H1 (cell line): Measurements from ENCODE around the gene TIMM22. TPM values are rescaled to one million over a fixed set of nuclear protein-coding genes. Genes with fewer than 3 reads are reported as not detected.

Experiments used
- CTCF ChIA-PET: fragments of 300-600 bp; sonication (Branson Sonifier 250); formaldehyde crosslinking; loops from one replicate; lab custom pipeline; 2021; ENCODE audit not compliant: partially characterized antibody; lab: Charles Lee
- POLR2A ChIA-PET: fragments of 300-600 bp; sonication (Branson Sonifier 250); formaldehyde crosslinking; loops from one replicate; lab custom pipeline; 2021; ENCODE audit warnings: inconsistent platforms; ENCODE audit not compliant: partially characterized antibody; lab: Charles Lee
- DNase-seq, 2 experiments: peaks; one replicate each; pipeline versions ENCODE4 v3.0.0 to v3.0.0-alpha.2; 2010 to 2022; ENCODE audit warnings: low spot score in 2 of 2, low read depth in 1 of 2, mixed read lengths in 1 of 2
- FAIRE-seq: peaks from 2 replicates; lab custom pipeline; 2011; peaks lifted over from hg19 to GRCh38; lab: Jason Lieb, UNC
- H2AFZ ChIP-seq: 2 replicates; pipeline ENCODE4 v1.8.1; 2012; ENCODE audit warnings: low read length, inconsistent platforms
- H2AK5ac ChIP-seq: 2 replicates; pipeline ENCODE4 v1.6.1; 2013; ENCODE audit warnings: low read depth, low read length
- H2BK120ac ChIP-seq: replicated peaks from 2 replicates; pipeline ENCODE3; 2013; ENCODE audit warnings: low read depth, low read length, inconsistent platforms
- H2BK12ac ChIP-seq: 2 replicates; pipeline ENCODE4 v1.6.1; 2013; ENCODE audit warnings: low read depth, low read length
- H2BK15ac ChIP-seq: 2 replicates; pipeline ENCODE4 v1.6.1; 2013; ENCODE audit warnings: low read length
- H2BK20ac ChIP-seq: 2 replicates; pipeline ENCODE4 v1.6.1; 2013; ENCODE audit warnings: low read length
- H2BK5ac ChIP-seq: 2 replicates; pipeline ENCODE4 v1.6.1; 2013; ENCODE audit warnings: low read depth, low read length
- H3K14ac ChIP-seq: 2 replicates; pipeline ENCODE4 v1.6.1; 2013; ENCODE audit warnings: inconsistent platforms; ENCODE audit not compliant: insufficient read length
- H3K18ac ChIP-seq: 2 replicates; pipeline ENCODE4 v1.6.1; 2013; ENCODE audit warnings: low read length; ENCODE audit errors: extremely low read depth
- H3K23ac ChIP-seq: 2 replicates; pipeline ENCODE4 v1.6.1; 2013; ENCODE audit warnings: inconsistent platforms; ENCODE audit not compliant: insufficient read length
- H3K23me2 ChIP-seq: 2 replicates; pipeline ENCODE4 v1.6.1; 2013; ENCODE audit warnings: low read depth, low read length
- H3K27ac ChIP-seq: 2 replicates; pipeline ENCODE4 v1.6.1; 2011; ENCODE audit warnings: low read depth, low read length, inconsistent platforms
- H3K27me3 ChIP-seq, 4 experiments: replicated peaks in 1 of 4; 1 replicate in 1 of 4; 2 replicates in 3 of 4; pipeline versions ENCODE4 v1.6.1 to v1.8.1; 2011 to 2013; ENCODE audit warnings: low read length in 3 of 4, mild to moderate bottlenecking in 3 of 4, inconsistent platforms in 2 of 4, mixed read lengths in 2 of 4, moderate library complexity in 1 of 4; ENCODE audit not compliant: control insufficient read depth in 3 of 4, insufficient read depth in 3 of 4; ENCODE audit errors: extremely low read depth in 1 of 4
- H3K36me3 ChIP-seq, 4 experiments: 2 replicates each; pipeline versions ENCODE4 v1.6.1 to v1.8.1; 2011 to 2013; ENCODE audit warnings: mild to moderate bottlenecking in 4 of 4, low read length in 3 of 4, moderate library complexity in 2 of 4, control low read depth in 1 of 4, inconsistent platforms in 1 of 4; ENCODE audit not compliant: insufficient read depth in 4 of 4, control insufficient read depth in 2 of 4
- H3K4ac ChIP-seq: replicated peaks from 2 replicates; pipeline ENCODE3; 2013; ENCODE audit warnings: low read length, low read depth, mixed read lengths, inconsistent platforms; ENCODE audit not compliant: insufficient read length
- H3K4me1 ChIP-seq, 4 experiments: replicated peaks in 1 of 4; 1 replicate in 1 of 4; 2 replicates in 3 of 4; pipeline versions ENCODE4 v1.6.1 to v1.8.1; 2011 to 2013; ENCODE audit warnings: low read length in 3 of 4, inconsistent platforms in 2 of 4, mixed read lengths in 1 of 4; ENCODE audit not compliant: insufficient read depth in 4 of 4, control insufficient read depth in 3 of 4
- H3K4me2 ChIP-seq, 2 experiments: 2 replicates each; pipeline versions ENCODE4 v1.6.1 to v1.8.1; 2011 to 2013; ENCODE audit warnings: low read depth in 2 of 2, low read length in 2 of 2, control low read depth in 1 of 2, inconsistent platforms in 1 of 2, mild to moderate bottlenecking in 1 of 2; ENCODE audit not compliant: insufficient read depth in 1 of 2
- H3K4me3 ChIP-seq, 4 experiments: fragments of 200-600, 300-600 bp in 1 of 4; sonication (generic), shearing (Covaris generic), sonication (Bioruptor Twin) in 1 of 4; 2 replicates each; pipeline versions ENCODE4 v1.5.1 to v1.8.1; 2011 to 2016; ENCODE audit warnings: low read length in 4 of 4, low read depth in 3 of 4, control low read depth in 2 of 4, inconsistent platforms in 2 of 4, mild to moderate bottlenecking in 2 of 4, mixed read lengths in 1 of 4, moderate library complexity in 1 of 4; ENCODE audit not compliant: insufficient read depth in 2 of 4; ENCODE audit errors: extremely low read depth in 1 of 4
- H3K56ac ChIP-seq: replicated peaks from 2 replicates; pipeline ENCODE3; 2013; ENCODE audit warnings: low read depth, mild to moderate bottlenecking, mixed read lengths, low read length, inconsistent platforms; ENCODE audit not compliant: insufficient read length
- H3K79me1 ChIP-seq: 2 replicates; pipeline ENCODE4 v1.6.1; 2013; ENCODE audit warnings: low read depth, low read length, control low read depth
- H3K79me2 ChIP-seq, 2 experiments: 2 replicates each; pipeline versions ENCODE4 v1.6.1 to v1.8.1; 2012 to 2013; ENCODE audit warnings: low read length in 2 of 2, mild to moderate bottlenecking in 2 of 2, inconsistent platforms in 1 of 2; ENCODE audit not compliant: insufficient read depth in 2 of 2, control insufficient read depth in 1 of 2
- H3K9ac ChIP-seq, 4 experiments: replicated peaks in 1 of 4; 1 replicate in 1 of 4; 2 replicates in 3 of 4; pipeline versions ENCODE4 v1.6.1 to v1.8.1; 2011 to 2013; ENCODE audit warnings: low read depth in 3 of 4, low read length in 3 of 4, control low read depth in 2 of 4, mild to moderate bottlenecking in 2 of 4, moderate library complexity in 2 of 4, inconsistent platforms in 1 of 4; ENCODE audit errors: extremely low read depth in 1 of 4
- H3K9me3 ChIP-seq, 2 experiments: 2 replicates each; pipeline versions ENCODE4 v1.6.1 to v1.8.1; 2012 to 2013; ENCODE audit warnings: mild to moderate bottlenecking in 2 of 2, moderate library complexity in 2 of 2, control low read depth in 1 of 2, inconsistent platforms in 1 of 2, low read depth in 1 of 2, low read length in 1 of 2, mixed read lengths in 1 of 2; ENCODE audit not compliant: insufficient read depth in 2 of 2
- H4K20me1 ChIP-seq, 2 experiments: replicated peaks in 1 of 2; 2 replicates each; pipeline versions ENCODE3 to v1.8.1; 2011 to 2013; ENCODE audit warnings: inconsistent platforms in 2 of 2, low read length in 2 of 2, mild to moderate bottlenecking in 1 of 2; ENCODE audit not compliant: insufficient read depth in 2 of 2, control insufficient read depth in 1 of 2
- H4K5ac ChIP-seq: 2 replicates; pipeline ENCODE4 v1.6.1; 2013; ENCODE audit warnings: low read length, low read depth, mixed read lengths, inconsistent platforms; ENCODE audit not compliant: insufficient read length
- H4K8ac ChIP-seq: 2 replicates; pipeline ENCODE4 v1.8.0; 2013; ENCODE audit warnings: mild to moderate bottlenecking, moderate library complexity, low read length, inconsistent platforms; ENCODE audit not compliant: insufficient read depth; ENCODE audit errors: extremely low read depth
- H4K91ac ChIP-seq: replicated peaks from 2 replicates; pipeline ENCODE3; 2013; ENCODE audit warnings: low read length, mixed read lengths, inconsistent platforms; ENCODE audit not compliant: insufficient read length
- CHD2 ChIP-seq: IDR thresholded peaks from 2 replicates; pipeline ENCODE4 v1.6.1; 2012; ENCODE audit warnings: low read length, improper control_type of control experiment
- CTCF ChIP-seq, 3 experiments: IDR thresholded peaks; 1 replicate in 2 of 3; 2 replicates in 1 of 3; pipeline versions ENCODE4 v1.5.1 to v1.6.1; 2011; ENCODE audit warnings: low read length in 3 of 3, mild to moderate bottlenecking in 3 of 3, inconsistent platforms in 2 of 3, low read depth in 1 of 3, moderate library complexity in 1 of 3; ENCODE audit not compliant: insufficient read depth in 1 of 3; ENCODE audit errors: control extremely low read depth in 1 of 3
- HDAC6 ChIP-seq: IDR thresholded peaks from one replicate; pipeline ENCODE4 v1.7.1; 2012; ENCODE audit warnings: low read depth, mild to moderate bottlenecking, inconsistent platforms, low read length, moderate library complexity
- JUN ChIP-seq: IDR thresholded peaks from 2 replicates; pipeline ENCODE4 v1.6.1; 2011; ENCODE audit warnings: low read depth, mild to moderate bottlenecking, improper control_type of control experiment, low read length
- KDM5A ChIP-seq: fragments of 200-600 bp; IDR thresholded peaks from 2 replicates; pipeline ENCODE4 v1.7.1; 2012; ENCODE audit warnings: mild to moderate bottlenecking, low read length, inconsistent platforms, mixed read lengths
- NANOG ChIP-seq: IDR thresholded peaks from 2 replicates; pipeline ENCODE4 v1.6.1; 2011; ENCODE audit warnings: low read length, low read depth, mild to moderate bottlenecking, inconsistent platforms; ENCODE audit not compliant: insufficient read depth, poor library complexity, severe bottlenecking
- PHF8 ChIP-seq: fragments of 200-600 bp; sonication (generic); conservative IDR thresholded peaks from 2 replicates; pipeline ENCODE4 v1.7.1; 2012; ENCODE audit warnings: low read depth, mild to moderate bottlenecking, inconsistent platforms, low read length, moderate library complexity
- SIX5 ChIP-seq: IDR thresholded peaks from 2 replicates; pipeline ENCODE4 v1.6.1; 2011; ENCODE audit warnings: mild to moderate bottlenecking, low read depth, low read length
- SP1 ChIP-seq: IDR thresholded peaks from 2 replicates; pipeline ENCODE4 v1.6.1; 2011; ENCODE audit warnings: low read depth, low read length
- TBP ChIP-seq: IDR thresholded peaks from 2 replicates; pipeline ENCODE4 v1.6.1; 2011; ENCODE audit warnings: low read depth, low read length, improper control_type of control experiment
- WGBS, 2 experiments: shearing (Covaris generic) in 1 of 2; methylation state at CpG; one replicate each; pipeline versions ENCODE4 v1.1.6 to v1.1.7; 2013 to 2015; ENCODE audit warnings: low lambda C conversion rate in 2 of 2, mixed read lengths in 2 of 2, inconsistent platforms in 1 of 2, low coverage in 1 of 2, missing lambda C conversion rate in 1 of 2; ENCODE audit not compliant: insufficient replicate concordance in 2 of 2, insufficient coverage in 1 of 2, insufficient read length in 1 of 2; ENCODE audit errors: extremely low coverage in 1 of 2, missing lambda C conversion rate in 1 of 2; 5-methylcytosine and 5-hydroxymethylcytosine counted together
- polyA plus RNA-seq, 7 experiments: library from polyadenylated mRNA; depleted of rRNA in 3 of 7; stranded (reverse) in 5 of 7; unstranded in 2 of 7; fragments of >200 nt in 5 of 7; fragments of 200-250 nt in 2 of 7; gene quantifications; 1 replicate in 5 of 7; 2 replicates in 1 of 7; 4 replicates in 1 of 7; pipeline versions ENCODE4 v1.2.1 to v1.2.3, GENCODE V29; 2011 to 2013; ENCODE audit warnings: missing spikeins in 2 of 7, mixed read lengths in 2 of 7
- total RNA-seq: library from RNA; stranded (reverse); fragmentation: NEBNext Ultra II Directional; extraction: Animal tissue kit (Norgen Biotek cat#: 25700); gene quantifications from 2 replicates; pipeline ENCODE4 v1.2.1, GENCODE V29; 2021
- TF ChIP-seq, protein P1 (sequence below): IDR thresholded peaks from 2 replicates; pipeline ENCODE4 v1.6.1; 2012; ENCODE audit warnings: inconsistent platforms

Gene TIMM22
- total and polyA plus RNA-seq, 2 of the 8 experiments (the other 6 are each of a cell fraction or from before 2014, with no cell fraction given): 13.8 to 17.4 TPM

GRCh38 chr17:1031711-1032110 is 34.8 kb downstream of the TIMM22 start:
- no peak overlapping the region for H2AFZ ChIP-seq
- H4K5ac ChIP-seq: no peak overlapping the region
- no peak overlapping the region for H3K9ac ChIP-seq
- H2BK15ac ChIP-seq: no peak overlapping the region
- peaks cover 0 to 9% (median 3%) of the 10 kb centered on the region in 4 experiments; a peak in 3 of 7 replicates for H3K4me1 ChIP-seq
- H4K8ac ChIP-seq: no peak overlapping the region
- H2BK20ac ChIP-seq: no peak overlapping the region
- no peaks in the 10 kb centered on the region for H3K79me2 ChIP-seq
- H3K14ac ChIP-seq: no peak overlapping the region
- no peak overlapping the region for H2BK120ac ChIP-seq
- peak overlapping the region; percentile 26 to 73 for H3K4me2 ChIP-seq
- no peaks in the 10 kb centered on the region for H3K9me3 ChIP-seq
- no peak overlapping the region for H2AK5ac ChIP-seq
- peaks cover 3 to 17% of the 10 kb centered on the region in 2 experiments for H4K20me1 ChIP-seq
- no peaks in the 10 kb centered on the region; a peak in 1 of 8 replicates for H3K36me3 ChIP-seq
- DNase-seq (peak in 1 of 2 experiments; percentile 73), FAIRE-seq (no peak)
- peaks cover 7% of the 10 kb centered on the region; the same call in 1 of the 2 replicates for H3K23me2 ChIP-seq
- no peak overlapping the region for H3K18ac ChIP-seq
- H3K27ac ChIP-seq: no peak overlapping the region
- peak overlapping the region; percentile 32 to 70 (median 36) for H3K4me3 ChIP-seq
- H2BK5ac ChIP-seq: no peak overlapping the region
- no peak overlapping the region for H3K23ac ChIP-seq
- peaks cover 0 to 14% (median 7%) of the 10 kb centered on the region in 4 experiments; a peak in 5 of 7 replicates for H3K27me3 ChIP-seq
- H4K91ac ChIP-seq: no peak overlapping the region
- CTCF ChIA-PET: interaction anchor here (1.0 to 1.2 kb wide), 2 partner anchors 12 to 51 kb away, joined by 3 read pairs; no protein-coding TSS in a partner anchor
- no CpG with 5 or more reads among the region's 35 CpGs for WGBS, 2 experiments
- H3K79me1 ChIP-seq: no peaks in the 10 kb centered on the region
- no peak overlapping the region for H2BK12ac ChIP-seq
- no peak overlapping the region for H3K4ac ChIP-seq
- POLR2A ChIA-PET: no interaction called here
- no peak overlapping the region for H3K56ac ChIP-seq
- TF ChIP-seq, protein P1, sequence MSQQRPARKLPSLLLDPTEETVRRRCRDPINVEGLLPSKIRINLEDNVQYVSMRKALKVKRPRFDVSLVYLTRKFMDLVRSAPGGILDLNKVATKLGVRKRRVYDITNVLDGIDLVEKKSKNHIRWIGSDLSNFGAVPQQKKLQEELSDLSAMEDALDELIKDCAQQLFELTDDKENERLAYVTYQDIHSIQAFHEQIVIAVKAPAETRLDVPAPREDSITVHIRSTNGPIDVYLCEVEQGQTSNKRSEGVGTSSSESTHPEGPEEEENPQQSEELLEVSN: no peak
- TF ChIP-seq JUN (no peak), NANOG (no peak), HDAC6 (no peak), PHF8 (no peak), CTCF (IDR thresholded peaks at IDR 0.05; ENCODE audit: control extremely low read depth in 1 of 3, insufficient read depth in 1 of 3, low read depth in 1 of 3, low read length in 3 of 3) (no peak), KDM5A (no peak), CHD2 (no peak), TBP (no peak), SIX5 (no peak), SP1 (no peak)
